Esophagus muscularis mucosa (tissue), 4 donors: ENCODE measurements around the gene MRGPRF. TPM values are rescaled to one million over a fixed set of nuclear protein-coding genes. Genes with fewer than 3 reads are reported as not detected.

Experiments used
- DNase-seq: peaks from one replicate; pipeline ENCODE4 v3.0.0-alpha.2; 2017; ENCODE audit errors: extremely low spot score
- H3K27ac ChIP-seq, 4 donors: fragments of 200-600 bp; sonication (generic); replicated peaks in 1 of 4; 1 replicate in 3 of 4; 2 replicates in 1 of 4; pipeline ENCODE4 v1.5.1; 2016 to 2019; ENCODE audit warnings: mild to moderate bottlenecking in 1 of 4
- H3K27me3 ChIP-seq, 4 donors: fragments of 200-600 bp; sonication (generic); one replicate each; pipeline versions ENCODE4 v1.5.1 to v1.6.0; 2016 to 2019
- H3K36me3 ChIP-seq, 4 donors: fragments of 200-600 bp; sonication (generic); one replicate each; pipeline ENCODE4 v1.5.1; 2016 to 2019
- H3K4me1 ChIP-seq, 4 donors: fragments of 200-600 bp; sonication (generic); one replicate each; pipeline ENCODE4 v1.5.1; 2016 to 2019
- H3K4me3 ChIP-seq, 4 donors: fragments of 200-600 bp; sonication (generic); 1 replicate in 2 of 4; 2 replicates in 2 of 4; pipeline ENCODE4 v1.5.1; 2016 to 2019; ENCODE audit warnings: mild to moderate bottlenecking in 4 of 4, moderate library complexity in 1 of 4
- H3K9me3 ChIP-seq, 4 donors: fragments of 200-600 bp; sonication (generic); 1 replicate in 3 of 4; 2 replicates in 1 of 4; pipeline ENCODE4 v1.5.1; 2016 to 2019
- CTCF ChIP-seq, 3 experiments: fragments of 200-600 bp in 2 of 3; fragments of 450-650 bp in 1 of 3; sonication (generic) in 2 of 3; IDR thresholded peaks; one replicate each; pipeline ENCODE4 v1.5.1; 2017 to 2019; ENCODE audit warnings: antibody characterized with exemption in 3 of 3, mild to moderate bottlenecking in 2 of 3, moderate library complexity in 1 of 3
- EP300 ChIP-seq: sonication (generic); formaldehyde crosslinking; IDR thresholded peaks from one replicate; pipeline ENCODE4 v1.6.1; 2017; ENCODE audit warnings: antibody characterized with exemption
- POLR2A ChIP-seq: fragments of 450-650 bp; IDR thresholded peaks from one replicate; pipeline ENCODE4 v1.6.1; 2017; ENCODE audit warnings: antibody characterized with exemption, moderate library complexity, mild to moderate bottlenecking, low read depth
- POLR2AphosphoS5 ChIP-seq, 2 donors: sonication (generic); formaldehyde crosslinking; IDR thresholded peaks; one replicate each; pipeline ENCODE4 v1.6.1; 2017; ENCODE audit warnings: antibody characterized with exemption in 2 of 2
- WGBS: methylation state at CpG from one replicate; pipeline ENCODE4 v1.1.5; 2018; 5-methylcytosine and 5-hydroxymethylcytosine counted together
- intact Hi-C: fragments of 100-400 bp; cut with DNase I; formaldehyde crosslinking; loops from one replicate; pipeline ENCODE4 v1.15.1; 2023
- total RNA-seq, 4 donors: library from RNA; depleted of rRNA; stranded (reverse); fragments of >200 nt; gene quantifications; one replicate each; pipeline versions ENCODE4 v1.1.0 to v1.2.1, GENCODE V29; 2016

The MRGPRF gene
- total RNA-seq, 4 donors from 2014 or later: 77.9 to 206 (median 126) TPM

GRCh38 chr11:68973219-68973618, 39.8 kb downstream of the MRGPRF start:
- H3K27ac ChIP-seq: no peak overlapping the region
- H3K36me3 ChIP-seq: no peaks in the 10 kb centered on the region
- peaks cover 0 to 38% (median 3%) of the 10 kb centered on the region in 4 donors for H3K4me1 ChIP-seq
- intact Hi-C loops: no loop called here
- no peaks in the 10 kb centered on the region for H3K9me3 ChIP-seq
- TF ChIP-seq EP300: no peak
- no peak for TF ChIP-seq POLR2AphosphoS5 (IDR thresholded peaks at IDR 0.05)
- no peak for TF ChIP-seq POLR2A
- no peak for TF ChIP-seq CTCF (IDR thresholded peaks at IDR 0.05)
- H3K4me3 ChIP-seq: no peak overlapping the region
- H3K27me3 ChIP-seq: no peaks in the 10 kb centered on the region
- WGBS: 46% methylated on average over 4 of the region's 4 CpGs
- DNase-seq: no peak

GRCh38 chr11:68970921-68971636, 42.0 kb downstream of the MRGPRF start:
- no peak for DNase-seq
- 92% methylated on average over 4 of the region's 8 CpGs for WGBS
- H3K27ac ChIP-seq: no peak overlapping the region
- H3K9me3 ChIP-seq: no peaks in the 10 kb centered on the region
- no peak overlapping the region for H3K4me3 ChIP-seq
- intact Hi-C loops: no loop called here
- peaks cover 0 to 25% (median 2%) of the 10 kb centered on the region in 4 donors for H3K4me1 ChIP-seq
- no peaks in the 10 kb centered on the region for H3K36me3 ChIP-seq
- no peak for TF ChIP-seq POLR2A
- no peak for TF ChIP-seq CTCF (IDR thresholded peaks at IDR 0.05)
- no peak for TF ChIP-seq EP300
- no peak for TF ChIP-seq POLR2AphosphoS5 (IDR thresholded peaks at IDR 0.05)
- H3K27me3 ChIP-seq: no peaks in the 10 kb centered on the region

- intact Hi-C loops: no loop called here
- Histone ChIP-seq H3K4me1 (peaks cover 0 to 13% (median 2%) of the 10 kb centered on the region in 4 donors), H3K4me3 (no peak overlapping the region), H3K27ac (no peak overlapping the region), H3K36me3 (no peaks in the 10 kb centered on the region), H3K9me3 (no peaks in the 10 kb centered on the region), H3K27me3 (no peaks in the 10 kb centered on the region)
- no peak for DNase-seq
- TF ChIP-seq POLR2AphosphoS5 (IDR thresholded peaks at IDR 0.05) (no peak), CTCF (IDR thresholded peaks at IDR 0.05) (no peak), POLR2A (no peak), EP300 (no peak)
- WGBS: 79% methylated on average over 7 of the region's 8 CpGs
Measured at GRCh38 chr11:68969386-68969785, 43.7 kb downstream of the MRGPRF start.

- no peak overlapping the region for H3K27ac ChIP-seq
Measured at GRCh38 chr11:68968306-68969250, 44.5 kb downstream of the MRGPRF start.

More at GRCh38 chr11:68968306-68969250, 44.5 kb downstream of the MRGPRF start:
- Histone ChIP-seq H3K9me3 (no peaks in the 10 kb centered on the region), H3K4me1 (peaks cover 0 to 13% (median 2%) of the 10 kb centered on the region in 4 donors), H3K36me3 (no peaks in the 10 kb centered on the region), H3K4me3 (no peak overlapping the region), H3K27me3 (no peaks in the 10 kb centered on the region)
- intact Hi-C loops: no loop called here
- DNase-seq: no peak
- TF ChIP-seq EP300: no peak
- no peak for TF ChIP-seq CTCF (IDR thresholded peaks at IDR 0.05)
- no peak for TF ChIP-seq POLR2A
- TF ChIP-seq POLR2AphosphoS5 (IDR thresholded peaks at IDR 0.05): no peak
- 88% methylated on average over 23 of the region's 29 CpGs for WGBS
